K562 (cell line): Measurements from ENCODE around the gene HELLS. TPM values are rescaled to one million over a fixed set of nuclear protein-coding genes. Genes with fewer than 3 reads are reported as not detected.

ENCODE experiments used
- EP300 ChIP-seq: IDR thresholded peaks from 2 replicates; pipeline ENCODE4 v1.6.1; 2012; ENCODE audit warnings: low read length, improper control_type of control experiment
- ESRRA ChIP-seq: fragments of 450-650 bp; IDR thresholded peaks from 2 replicates; pipeline ENCODE4 v1.6.1; 2014; ENCODE audit warnings: low read depth, mild to moderate bottlenecking, moderate library complexity, borderline replicate concordance
- HDAC3 ChIP-seq: fragments of 450-650 bp; IDR thresholded peaks from 2 replicates; pipeline ENCODE4 v1.6.1; 2018; ENCODE audit warnings: borderline replicate concordance, mild to moderate bottlenecking, moderate library complexity; ENCODE audit not compliant: partially characterized antibody
- RBM25 ChIP-seq: fragments of 200-400 bp; formaldehyde crosslinking; IDR thresholded peaks from 2 replicates; pipeline ENCODE4 v1.6.1; 2018; ENCODE audit warnings: low read length, low read depth, moderate library complexity; ENCODE audit not compliant: severe bottlenecking
- SMARCA5 ChIP-seq: fragments of 450-650 bp; IDR thresholded peaks from 2 replicates; pipeline ENCODE4 v1.6.1; 2016
- ZNF324 ChIP-seq: fragments of 250-450 bp; sonication (Bioruptor Pico); IDR thresholded peaks from 2 replicates; pipeline ENCODE4 v1.4.0; 2020; ENCODE audit warnings: mild to moderate bottlenecking
- ZNF384 ChIP-seq: IDR thresholded peaks from 2 replicates; pipeline ENCODE4 v1.6.1; 2012; ENCODE audit warnings: low read depth, low read length, improper control_type of control experiment
- polyA plus RNA-seq, 8 experiments: library from polyadenylated mRNA; depleted of rRNA in 4 of 8; stranded (reverse) in 5 of 8; unstranded in 3 of 8; fragments of >200 nt; fragmentation: Nextera tagmentation in 2 of 8; fragmentation: Illumina TruSeq in 1 of 8; extraction: Ambion mirVana in 2 of 8; extraction: Trizol in 1 of 8; gene quantifications; 2 replicates each; pipeline versions ENCODE4 v1.2.1 to v1.2.3, GENCODE V29; 2011 to 2014; ENCODE audit warnings: inconsistent platforms in 1 of 8, missing spikeins in 1 of 8
- total RNA-seq, 7 experiments: library from RNA; depleted of rRNA in 6 of 7; stranded (reverse); fragments of >200 nt in 6 of 7; fragmentation: Illumina TruSeq in 2 of 7; extraction: Trizol in 2 of 7; gene quantifications; 2 replicates each; pipeline versions ENCODE4 v1.2.1 to v1.2.3, GENCODE V29; 2011 to 2021; ENCODE audit warnings: low replicate concordance in 1 of 7
- TF ChIP-seq, protein P1 (sequence below): sonication (generic); IDR thresholded peaks from 2 replicates; pipeline ENCODE4 v1.6.1; 2016
- TF ChIP-seq, protein P2 (sequence below): fragments of 250-450 bp; sonication (Bioruptor Pico); IDR thresholded peaks from 2 replicates; pipeline ENCODE4 v1.5.0; 2020; ENCODE audit warnings: mild to moderate bottlenecking, borderline replicate concordance

HELLS gene
- total and polyA plus RNA-seq, 9 of the 15 experiments (the other 6 are each of a cell fraction or from before 2014, with no cell fraction given) = 8.8 to 52.1 (median 24.7) TPM

DNA sequence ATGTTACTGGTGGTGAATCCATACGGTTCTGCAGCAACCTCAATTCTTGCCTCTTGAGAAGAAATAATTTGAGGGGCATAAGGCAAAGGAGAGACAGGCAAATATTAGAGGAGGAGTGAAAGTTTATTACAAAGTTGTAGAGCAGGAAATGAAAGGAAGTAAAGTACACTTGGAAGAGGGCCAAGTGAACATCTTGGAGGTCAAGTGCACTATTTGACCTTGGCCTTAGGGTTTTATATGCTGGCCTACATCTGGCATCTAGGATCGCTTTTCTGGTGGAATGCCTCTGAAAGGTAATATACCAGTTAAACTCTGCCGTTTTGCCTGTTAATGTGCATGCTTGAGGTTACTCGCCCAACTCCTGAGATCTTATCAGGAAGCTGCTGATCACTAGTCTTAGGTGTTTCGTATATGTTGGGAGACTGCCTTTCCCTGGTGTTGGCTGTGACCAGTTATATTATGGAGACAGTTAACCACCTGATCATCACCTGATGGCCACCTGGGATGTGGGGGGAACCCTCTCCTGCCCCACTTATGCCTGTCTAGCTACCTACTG is 71.9 kb downstream of the HELLS start (continued):
- TF ChIP-seq EP300 (no peak), RBM25 (no peak), ZNF324 (CRISPR knock-in tag) (no peak), ZNF384 (no peak), SMARCA5 (no peak), HDAC3 (no peak), ESRRA (peak; percentile 28; the same call in 1 of the 2 replicates)
- TF ChIP-seq, protein P1, sequence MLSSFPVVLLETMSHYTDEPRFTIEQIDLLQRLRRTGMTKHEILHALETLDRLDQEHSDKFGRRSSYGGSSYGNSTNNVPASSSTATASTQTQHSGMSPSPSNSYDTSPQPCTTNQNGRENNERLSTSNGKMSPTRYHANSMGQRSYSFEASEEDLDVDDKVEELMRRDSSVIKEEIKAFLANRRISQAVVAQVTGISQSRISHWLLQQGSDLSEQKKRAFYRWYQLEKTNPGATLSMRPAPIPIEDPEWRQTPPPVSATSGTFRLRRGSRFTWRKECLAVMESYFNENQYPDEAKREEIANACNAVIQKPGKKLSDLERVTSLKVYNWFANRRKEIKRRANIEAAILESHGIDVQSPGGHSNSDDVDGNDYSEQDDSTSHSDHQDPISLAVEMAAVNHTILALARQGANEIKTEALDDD = peak; percentile 77; the same call in 1 of the 2 replicates
- TF ChIP-seq, protein P2, sequence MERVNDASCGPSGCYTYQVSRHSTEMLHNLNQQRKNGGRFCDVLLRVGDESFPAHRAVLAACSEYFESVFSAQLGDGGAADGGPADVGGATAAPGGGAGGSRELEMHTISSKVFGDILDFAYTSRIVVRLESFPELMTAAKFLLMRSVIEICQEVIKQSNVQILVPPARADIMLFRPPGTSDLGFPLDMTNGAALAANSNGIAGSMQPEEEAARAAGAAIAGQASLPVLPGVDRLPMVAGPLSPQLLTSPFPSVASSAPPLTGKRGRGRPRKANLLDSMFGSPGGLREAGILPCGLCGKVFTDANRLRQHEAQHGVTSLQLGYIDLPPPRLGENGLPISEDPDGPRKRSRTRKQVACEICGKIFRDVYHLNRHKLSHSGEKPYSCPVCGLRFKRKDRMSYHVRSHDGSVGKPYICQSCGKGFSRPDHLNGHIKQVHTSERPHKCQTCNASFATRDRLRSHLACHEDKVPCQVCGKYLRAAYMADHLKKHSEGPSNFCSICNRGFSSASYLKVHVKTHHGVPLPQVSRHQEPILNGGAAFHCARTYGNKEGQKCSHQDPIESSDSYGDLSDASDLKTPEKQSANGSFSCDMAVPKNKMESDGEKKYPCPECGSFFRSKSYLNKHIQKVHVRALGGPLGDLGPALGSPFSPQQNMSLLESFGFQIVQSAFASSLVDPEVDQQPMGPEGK = no peak
